ENCODE results near the gene CDK9. TPM values are rescaled to one million over a fixed set of nuclear protein-coding genes. Genes with fewer than 3 reads are reported as not detected.

The CDK9 gene
- polyA plus RNA-seq, 1 donor (not counting 4 experiments of a cell fraction or from before 2014, with no cell fraction given) = 47.8 TPM

DNA sequence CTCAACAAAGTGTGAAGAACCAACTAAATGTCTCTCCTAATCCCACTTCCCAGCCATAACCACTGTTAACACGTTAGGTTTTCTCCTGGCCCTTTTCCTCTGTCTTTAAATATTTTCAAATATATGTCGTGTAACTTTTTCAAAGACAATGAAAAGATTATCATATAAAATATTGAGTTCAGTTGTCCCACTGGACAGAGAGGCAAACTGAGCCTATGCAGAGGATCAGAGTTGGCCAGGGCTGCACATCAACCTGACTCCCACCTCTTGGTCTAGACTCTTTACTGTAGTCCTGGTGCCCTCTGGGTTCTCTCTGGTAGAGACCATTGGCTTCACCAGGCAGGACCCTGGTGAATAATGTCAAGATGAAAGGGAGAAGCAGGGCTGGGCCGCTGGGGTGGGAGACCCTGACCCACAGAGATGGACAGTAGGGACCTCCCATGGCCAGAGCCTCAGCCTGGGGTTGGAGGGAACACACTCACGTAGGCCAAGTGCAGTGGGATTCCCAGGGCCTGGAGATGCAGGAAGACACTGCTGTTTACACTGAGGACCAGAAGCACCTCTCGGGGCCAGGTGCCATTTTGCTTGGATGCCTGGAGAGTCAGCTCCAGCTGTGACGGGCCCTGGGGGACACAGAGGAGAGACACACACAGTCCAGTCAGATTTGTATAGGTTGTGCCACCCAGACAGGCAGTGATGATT is 43.5 kb downstream of the CDK9 start:
- Histone ChIP-seq H3K9me1 (ENCODE audit: control insufficient read depth, extremely low read depth, insufficient read depth, low read length) (no peaks in the 10 kb centered on the region), H4K20me1 (ENCODE audit: control insufficient read depth, extremely low read depth, insufficient read depth, low read length) (no peaks in the 10 kb centered on the region), H3K27ac (ENCODE audit: control insufficient read depth, insufficient read depth, low read length) (no peak overlapping the region), H3K4me3 (ENCODE audit: control insufficient read depth in 2 of 3, extremely low read depth in 1 of 3, insufficient read depth in 2 of 3, low read depth in 1 of 3, low read length in 3 of 3) (no peak overlapping the region), H3K9me3 (ENCODE audit: control insufficient read depth, low read depth, low read length) (no peaks in the 10 kb centered on the region), H2AFZ (ENCODE audit: control insufficient read depth, low read length) (no peak overlapping the region), H3K36me3 (ENCODE audit: control insufficient read depth in 2 of 2, extremely low read depth in 1 of 2, insufficient read depth in 2 of 2, low read length in 2 of 2) (no peaks in the 10 kb centered on the region), H3K79me2 (ENCODE audit: control insufficient read depth, insufficient read depth, low read length) (no peaks in the 10 kb centered on the region), H3K27me3 (ENCODE audit: control insufficient read depth, extremely low read depth, insufficient read depth, low read length) (peaks cover 11% of the 10 kb centered on the region), H3K9ac (ENCODE audit: control insufficient read depth, extremely low read depth, insufficient read depth, low read length) (no peak overlapping the region), H3K4me1 (ENCODE audit: control insufficient read depth, extremely low read depth, insufficient read depth, low read length) (peaks cover 3% of the 10 kb centered on the region), H3K4me2 (ENCODE audit: control insufficient read depth, extremely low read depth, insufficient read depth, low read depth, low read length) (no peak overlapping the region)
- dilution Hi-C loops (cut with MboI; ENCODE audit: extremely low pct_ligation_motif_present, low sequenced_read_pairs) = no loop called here
- DNase-seq (ENCODE audit: low read depth, low spot score) (no peak), FAIRE-seq (no peak)
- no peak for TF ChIP-seq EZH2 (IDR thresholded peaks at IDR 0.05; ENCODE audit: low read length)
- TF ChIP-seq, protein P1, sequence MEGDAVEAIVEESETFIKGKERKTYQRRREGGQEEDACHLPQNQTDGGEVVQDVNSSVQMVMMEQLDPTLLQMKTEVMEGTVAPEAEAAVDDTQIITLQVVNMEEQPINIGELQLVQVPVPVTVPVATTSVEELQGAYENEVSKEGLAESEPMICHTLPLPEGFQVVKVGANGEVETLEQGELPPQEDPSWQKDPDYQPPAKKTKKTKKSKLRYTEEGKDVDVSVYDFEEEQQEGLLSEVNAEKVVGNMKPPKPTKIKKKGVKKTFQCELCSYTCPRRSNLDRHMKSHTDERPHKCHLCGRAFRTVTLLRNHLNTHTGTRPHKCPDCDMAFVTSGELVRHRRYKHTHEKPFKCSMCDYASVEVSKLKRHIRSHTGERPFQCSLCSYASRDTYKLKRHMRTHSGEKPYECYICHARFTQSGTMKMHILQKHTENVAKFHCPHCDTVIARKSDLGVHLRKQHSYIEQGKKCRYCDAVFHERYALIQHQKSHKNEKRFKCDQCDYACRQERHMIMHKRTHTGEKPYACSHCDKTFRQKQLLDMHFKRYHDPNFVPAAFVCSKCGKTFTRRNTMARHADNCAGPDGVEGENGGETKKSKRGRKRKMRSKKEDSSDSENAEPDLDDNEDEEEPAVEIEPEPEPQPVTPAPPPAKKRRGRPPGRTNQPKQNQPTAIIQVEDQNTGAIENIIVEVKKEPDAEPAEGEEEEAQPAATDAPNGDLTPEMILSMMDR (optimal IDR thresholded peaks at IDR 0.05 in 1 of 3, IDR thresholded peaks at IDR 0.05 in 1 of 3, conservative IDR thresholded peaks at IDR 0.05 in 1 of 3; ENCODE audit: extremely low read depth in 1 of 3, insufficient read depth in 2 of 3, low read length in 3 of 3) = no peak

- dilution Hi-C loops (cut with MboI; ENCODE audit: extremely low pct_ligation_motif_present, low sequenced_read_pairs) = no loop called here
- H3K4me3 ChIP-seq (ENCODE audit: control insufficient read depth in 2 of 3, extremely low read depth in 1 of 3, insufficient read depth in 2 of 3, low read depth in 1 of 3, low read length in 3 of 3) = no peak overlapping the region
- H3K9me1 ChIP-seq (ENCODE audit: control insufficient read depth, extremely low read depth, insufficient read depth, low read length) = no peaks in the 10 kb centered on the region
- no peaks in the 10 kb centered on the region for H3K36me3 ChIP-seq (ENCODE audit: control insufficient read depth in 2 of 2, extremely low read depth in 1 of 2, insufficient read depth in 2 of 2, low read length in 2 of 2)
- FAIRE-seq (no peak), DNase-seq (ENCODE audit: low read depth, low spot score) (no peak)
- H3K27me3 ChIP-seq (ENCODE audit: control insufficient read depth, extremely low read depth, insufficient read depth, low read length) = peaks cover 3% of the 10 kb centered on the region
- no peak overlapping the region for H3K9ac ChIP-seq (ENCODE audit: control insufficient read depth, extremely low read depth, insufficient read depth, low read length)
- TF ChIP-seq, protein P1 (optimal IDR thresholded peaks at IDR 0.05 in 1 of 3, IDR thresholded peaks at IDR 0.05 in 1 of 3, conservative IDR thresholded peaks at IDR 0.05 in 1 of 3; ENCODE audit: extremely low read depth in 1 of 3, insufficient read depth in 2 of 3, low read length in 3 of 3) = no peak
- TF ChIP-seq EZH2 (IDR thresholded peaks at IDR 0.05; ENCODE audit: low read length) = no peak
- no peaks in the 10 kb centered on the region for H4K20me1 ChIP-seq (ENCODE audit: control insufficient read depth, extremely low read depth, insufficient read depth, low read length)
- no peak overlapping the region for H2AFZ ChIP-seq (ENCODE audit: control insufficient read depth, low read length)
- peaks cover 3% of the 10 kb centered on the region for H3K4me1 ChIP-seq (ENCODE audit: control insufficient read depth, extremely low read depth, insufficient read depth, low read length)
- no peak overlapping the region for H3K4me2 ChIP-seq (ENCODE audit: control insufficient read depth, extremely low read depth, insufficient read depth, low read depth, low read length)
- H3K9me3 ChIP-seq (ENCODE audit: control insufficient read depth, low read depth, low read length) = no peaks in the 10 kb centered on the region
- no peaks in the 10 kb centered on the region for H3K79me2 ChIP-seq (ENCODE audit: control insufficient read depth, insufficient read depth, low read length)
- H3K27ac ChIP-seq (ENCODE audit: control insufficient read depth, insufficient read depth, low read length) = no peak overlapping the region
These were observed 46.4 kb downstream of the CDK9 start for GRCh38 chr9:127832248-127832647.
